ENCODE results near the gene GCN1.

GCN1 gene

GRCh38 chr12:120175062-120175461 is 19.5 kb downstream of the GCN1 start:
- Histone ChIP-seq H3K27me3 (ENCODE audit: control insufficient read depth, insufficient read depth, low read length) (no peaks in the 10 kb centered on the region), H3K9ac (ENCODE audit: low read depth, low read length) (no peak overlapping the region), H3K4me3 (ENCODE audit: low read depth, low read length) (no peak overlapping the region), H3K9me3 (ENCODE audit: control insufficient read depth, insufficient read depth, low read length) (no peaks in the 10 kb centered on the region), H3K4me1 (ENCODE audit: control insufficient read depth, insufficient read depth, low read length) (no peaks in the 10 kb centered on the region), H3K36me3 (ENCODE audit: control insufficient read depth, insufficient read depth, low read length) (peaks cover 95% of the 10 kb centered on the region), H3K27ac (ENCODE audit: low read depth, low read length) (no peak overlapping the region)

- no peaks in the 10 kb centered on the region for H3K4me1 ChIP-seq (ENCODE audit: control insufficient read depth, insufficient read depth, low read length)
- peaks cover 100% of the 10 kb centered on the region for H3K36me3 ChIP-seq (ENCODE audit: control insufficient read depth, insufficient read depth, low read length)
- H3K27me3 ChIP-seq (ENCODE audit: control insufficient read depth, insufficient read depth, low read length), result no peaks in the 10 kb centered on the region
- no peak overlapping the region for H3K4me3 ChIP-seq (ENCODE audit: low read depth, low read length)
- no peaks in the 10 kb centered on the region for H3K9me3 ChIP-seq (ENCODE audit: control insufficient read depth, insufficient read depth, low read length)
- no peak overlapping the region for H3K9ac ChIP-seq (ENCODE audit: low read depth, low read length)
- H3K27ac ChIP-seq (ENCODE audit: low read depth, low read length), result no peak overlapping the region
Measured at GRCh38 chr12:120172053-120172452, 22.5 kb downstream of the GCN1 start.

GRCh38 chr12:120170631-120171030 is 23.9 kb downstream of the GCN1 start:
- no peak overlapping the region for H3K9ac ChIP-seq (ENCODE audit: low read depth, low read length)
- no peak overlapping the region for H3K4me3 ChIP-seq (ENCODE audit: low read depth, low read length)
- no peaks in the 10 kb centered on the region for H3K27me3 ChIP-seq (ENCODE audit: control insufficient read depth, insufficient read depth, low read length)
- H3K36me3 ChIP-seq (ENCODE audit: control insufficient read depth, insufficient read depth, low read length), result peaks cover 89% of the 10 kb centered on the region
- no peak overlapping the region for H3K27ac ChIP-seq (ENCODE audit: low read depth, low read length)
- no peaks in the 10 kb centered on the region for H3K4me1 ChIP-seq (ENCODE audit: control insufficient read depth, insufficient read depth, low read length)
- no peaks in the 10 kb centered on the region for H3K9me3 ChIP-seq (ENCODE audit: control insufficient read depth, insufficient read depth, low read length)

GRCh38 chr12:120169946-120170345 is 24.6 kb downstream of the GCN1 start:
- Histone ChIP-seq H3K27me3 (ENCODE audit: control insufficient read depth, insufficient read depth, low read length) (no peaks in the 10 kb centered on the region), H3K9ac (ENCODE audit: low read depth, low read length) (no peak overlapping the region), H3K27ac (ENCODE audit: low read depth, low read length) (no peak overlapping the region), H3K4me1 (ENCODE audit: control insufficient read depth, insufficient read depth, low read length) (no peaks in the 10 kb centered on the region), H3K9me3 (ENCODE audit: control insufficient read depth, insufficient read depth, low read length) (no peaks in the 10 kb centered on the region), H3K4me3 (ENCODE audit: low read depth, low read length) (no peak overlapping the region), H3K36me3 (ENCODE audit: control insufficient read depth, insufficient read depth, low read length) (peaks cover 87% of the 10 kb centered on the region)

- H3K9ac ChIP-seq (ENCODE audit: low read depth, low read length), result no peak overlapping the region
- no peaks in the 10 kb centered on the region for H3K4me1 ChIP-seq (ENCODE audit: control insufficient read depth, insufficient read depth, low read length)
- H3K36me3 ChIP-seq (ENCODE audit: control insufficient read depth, insufficient read depth, low read length), result peaks cover 85% of the 10 kb centered on the region
- no peak overlapping the region for H3K27ac ChIP-seq (ENCODE audit: low read depth, low read length)
- no peaks in the 10 kb centered on the region for H3K9me3 ChIP-seq (ENCODE audit: control insufficient read depth, insufficient read depth, low read length)
- H3K4me3 ChIP-seq (ENCODE audit: low read depth, low read length), result no peak overlapping the region
- no peaks in the 10 kb centered on the region for H3K27me3 ChIP-seq (ENCODE audit: control insufficient read depth, insufficient read depth, low read length)
Measured at GRCh38 chr12:120168337-120168736, 26.2 kb downstream of the GCN1 start.

GRCh38 chr12:120167529-120168095 is 26.9 kb downstream of the GCN1 start:
- no peak overlapping the region for H3K4me3 ChIP-seq (ENCODE audit: low read depth, low read length)
- H3K27me3 ChIP-seq (ENCODE audit: control insufficient read depth, insufficient read depth, low read length), result no peaks in the 10 kb centered on the region
- no peak overlapping the region for H3K27ac ChIP-seq (ENCODE audit: low read depth, low read length)
- no peaks in the 10 kb centered on the region for H3K9me3 ChIP-seq (ENCODE audit: control insufficient read depth, insufficient read depth, low read length)
- H3K9ac ChIP-seq (ENCODE audit: low read depth, low read length), result no peak overlapping the region
- H3K4me1 ChIP-seq (ENCODE audit: control insufficient read depth, insufficient read depth, low read length), result no peaks in the 10 kb centered on the region
- H3K36me3 ChIP-seq (ENCODE audit: control insufficient read depth, insufficient read depth, low read length), result peaks cover 85% of the 10 kb centered on the region

- Histone ChIP-seq H3K27ac (ENCODE audit: low read depth, low read length) (no peak overlapping the region), H3K27me3 (ENCODE audit: control insufficient read depth, insufficient read depth, low read length) (no peaks in the 10 kb centered on the region), H3K4me1 (ENCODE audit: control insufficient read depth, insufficient read depth, low read length) (no peaks in the 10 kb centered on the region), H3K4me3 (ENCODE audit: low read depth, low read length) (no peak overlapping the region), H3K9me3 (ENCODE audit: control insufficient read depth, insufficient read depth, low read length) (no peaks in the 10 kb centered on the region), H3K9ac (ENCODE audit: low read depth, low read length) (no peak overlapping the region), H3K36me3 (ENCODE audit: control insufficient read depth, insufficient read depth, low read length) (peaks cover 85% of the 10 kb centered on the region)
Measured at GRCh38 chr12:120164293-120164692, 30.2 kb downstream of the GCN1 start.

- peaks cover 84% of the 10 kb centered on the region for H3K36me3 ChIP-seq (ENCODE audit: control insufficient read depth, insufficient read depth, low read length)
- no peaks in the 10 kb centered on the region for H3K27me3 ChIP-seq (ENCODE audit: control insufficient read depth, insufficient read depth, low read length)
Measured at GRCh38 chr12:120162763-120163162, 31.8 kb downstream of the GCN1 start.

GRCh38 chr12:120161852-120162251 is 32.7 kb downstream of the GCN1 start:
- H3K27ac ChIP-seq (ENCODE audit: low read depth, low read length), result no peak overlapping the region
- no peaks in the 10 kb centered on the region for H3K4me1 ChIP-seq (ENCODE audit: control insufficient read depth, insufficient read depth, low read length)
- H3K9me3 ChIP-seq (ENCODE audit: control insufficient read depth, insufficient read depth, low read length), result no peaks in the 10 kb centered on the region
- H3K36me3 ChIP-seq (ENCODE audit: control insufficient read depth, insufficient read depth, low read length), result peaks cover 85% of the 10 kb centered on the region
- H3K9ac ChIP-seq (ENCODE audit: low read depth, low read length), result no peak overlapping the region
- H3K4me3 ChIP-seq (ENCODE audit: low read depth, low read length), result no peak overlapping the region
- H3K27me3 ChIP-seq (ENCODE audit: control insufficient read depth, insufficient read depth, low read length), result no peaks in the 10 kb centered on the region

More at GRCh38 chr12:120162763-120163162, 31.8 kb downstream of the GCN1 start:
- Histone ChIP-seq H3K9ac (ENCODE audit: low read depth, low read length) (no peak overlapping the region), H3K9me3 (ENCODE audit: control insufficient read depth, insufficient read depth, low read length) (no peaks in the 10 kb centered on the region), H3K4me1 (ENCODE audit: control insufficient read depth, insufficient read depth, low read length) (no peaks in the 10 kb centered on the region), H3K27ac (ENCODE audit: low read depth, low read length) (no peak overlapping the region), H3K4me3 (ENCODE audit: low read depth, low read length) (no peak overlapping the region)

- H3K27me3 ChIP-seq (ENCODE audit: control insufficient read depth, insufficient read depth, low read length), result no peaks in the 10 kb centered on the region
- H3K36me3 ChIP-seq (ENCODE audit: control insufficient read depth, insufficient read depth, low read length), result peaks cover 99% of the 10 kb centered on the region
Measured at GRCh38 chr12:120159509-120160237, 34.8 kb downstream of the GCN1 start.

GRCh38 chr12:120158351-120158750 is 36.2 kb downstream of the GCN1 start:
- Histone ChIP-seq H3K4me1 (ENCODE audit: control insufficient read depth, insufficient read depth, low read length) (no peaks in the 10 kb centered on the region), H3K27ac (ENCODE audit: low read depth, low read length) (no peak overlapping the region), H3K9me3 (ENCODE audit: control insufficient read depth, insufficient read depth, low read length) (no peaks in the 10 kb centered on the region), H3K27me3 (ENCODE audit: control insufficient read depth, insufficient read depth, low read length) (no peaks in the 10 kb centered on the region), H3K9ac (ENCODE audit: low read depth, low read length) (no peak overlapping the region), H3K36me3 (ENCODE audit: control insufficient read depth, insufficient read depth, low read length) (peaks cover 99% of the 10 kb centered on the region), H3K4me3 (ENCODE audit: low read depth, low read length) (no peak overlapping the region)

More at GRCh38 chr12:120159509-120160237, 34.8 kb downstream of the GCN1 start:
- Histone ChIP-seq H3K27ac (ENCODE audit: low read depth, low read length) (no peak overlapping the region), H3K9me3 (ENCODE audit: control insufficient read depth, insufficient read depth, low read length) (no peaks in the 10 kb centered on the region), H3K9ac (ENCODE audit: low read depth, low read length) (no peak overlapping the region), H3K4me3 (ENCODE audit: low read depth, low read length) (no peak overlapping the region), H3K4me1 (ENCODE audit: control insufficient read depth, insufficient read depth, low read length) (no peaks in the 10 kb centered on the region)
